HEK293T (cell line): ENCODE data around the gene PNPLA8.
"Not testable (repeated sequence)": the region's sequence is repeated elsewhere in the genome, so short reads cannot be mapped to it uniquely, and the experiment has no call there.

ENCODE experiments used
- CTCF ChIA-PET: fragments of 350-600 bp; formaldehyde crosslinking; extraction: SDS; loops from one replicate; lab custom pipeline; 2021; ENCODE audit warnings: antibody characterized with exemption, inconsistent platforms; lab: Yijun Ruan, JAX
- POLR2A ChIA-PET: fragments of 350-600 bp; formaldehyde crosslinking; extraction: SDS; loops from one replicate; lab custom pipeline; 2020; ENCODE audit warnings: antibody characterized with exemption, inconsistent platforms; lab: Yijun Ruan, JAX
- DNase-seq: peaks from one replicate; pipeline ENCODE4 v3.0.0; 2012; ENCODE audit warnings: mixed read lengths; ENCODE audit errors: extremely low spot score
- ARNT ChIP-seq: fragments of 450-650 bp; IDR thresholded peaks from 2 replicates; pipeline ENCODE4 v1.6.1; 2017; ENCODE audit warnings: mild to moderate bottlenecking
- BHLHE40 ChIP-seq: fragments of 450-650 bp; IDR thresholded peaks from 2 replicates; pipeline ENCODE4 v1.6.1; 2016; ENCODE audit warnings: mild to moderate bottlenecking, moderate library complexity, borderline replicate concordance
- CTBP1 ChIP-seq: fragments of 450-650 bp; IDR thresholded peaks from 2 replicates; pipeline ENCODE4 v1.6.1; 2016; ENCODE audit warnings: borderline replicate concordance
- ELF4 ChIP-seq: fragments of 450-650 bp; IDR thresholded peaks from 2 replicates; pipeline ENCODE4 v1.6.1; 2017; ENCODE audit warnings: antibody characterized with exemption
- FOXA1 ChIP-seq: fragments of 450-650 bp; IDR thresholded peaks from 2 replicates; pipeline ENCODE4 v1.6.1; 2016; ENCODE audit warnings: mild to moderate bottlenecking
- FOXK2 ChIP-seq: fragments of 450-650 bp; IDR thresholded peaks from 2 replicates; pipeline ENCODE4 v1.6.1; 2016; ENCODE audit warnings: mild to moderate bottlenecking
- FOXM1 ChIP-seq: fragments of 450-650 bp; IDR thresholded peaks from 2 replicates; pipeline ENCODE4 v1.6.1; 2017; ENCODE audit warnings: mild to moderate bottlenecking, borderline replicate concordance
- HDGF ChIP-seq: fragments of 450-650 bp; IDR thresholded peaks from 2 replicates; pipeline ENCODE4 v1.6.1; 2017; ENCODE audit warnings: antibody characterized with exemption, borderline replicate concordance
- L3MBTL2 ChIP-seq: fragments of 450-650 bp; conservative IDR thresholded peaks from 2 replicates; pipeline ENCODE4 v1.6.1; 2016; ENCODE audit warnings: mild to moderate bottlenecking
- LEF1 ChIP-seq: fragments of 450-650 bp; IDR thresholded peaks from 2 replicates; pipeline ENCODE4 v1.6.1; 2017; ENCODE audit warnings: mild to moderate bottlenecking, borderline replicate concordance
- NFRKB ChIP-seq: fragments of 450-650 bp; IDR thresholded peaks from 2 replicates; pipeline ENCODE4 v1.6.1; 2016; ENCODE audit warnings: mild to moderate bottlenecking, moderate library complexity
- PKNOX1 ChIP-seq: fragments of 450-650 bp; IDR thresholded peaks from 2 replicates; pipeline ENCODE4 v1.6.1; 2016
- SP1 ChIP-seq: fragments of 450-650 bp; IDR thresholded peaks from 2 replicates; pipeline ENCODE4 v1.6.1; 2017
- SUZ12 ChIP-seq: fragments of 450-650 bp; IDR thresholded peaks from 2 replicates; pipeline ENCODE4 v1.6.1; 2016; ENCODE audit warnings: mild to moderate bottlenecking
- TARDBP ChIP-seq: fragments of 450-650 bp; IDR thresholded peaks from 2 replicates; pipeline ENCODE4 v1.6.1; 2016
- ZNF384 ChIP-seq: fragments of 450-650 bp; IDR thresholded peaks from 2 replicates; pipeline ENCODE4 v1.6.1; 2016

PNPLA8 gene

DNA sequence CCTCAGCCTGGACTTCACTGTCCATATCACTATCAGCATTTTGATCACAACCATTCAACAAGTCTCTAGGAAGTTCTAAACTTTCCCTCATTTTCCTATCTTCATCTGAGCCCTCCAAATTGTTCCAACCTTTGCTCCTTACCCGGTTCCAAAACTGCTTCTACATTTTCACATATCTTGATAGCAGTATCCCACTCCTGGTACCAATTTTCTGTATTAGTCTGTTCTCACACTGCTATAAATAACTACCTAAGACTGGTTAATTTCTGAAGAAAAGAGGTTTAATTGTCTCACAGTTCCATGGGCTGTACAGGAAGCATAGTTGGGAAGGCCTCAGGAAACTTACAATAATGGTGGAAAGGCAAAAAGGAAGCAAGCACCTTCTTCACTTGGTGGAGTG is 31.7 kb upstream of the PNPLA8 start:
- ChIA-PET CTCF (no interaction called here), POLR2A (no interaction called here)
- DNase-seq = no peak
- TF ChIP-seq CTBP1 (no peak), FOXM1 (no peak), L3MBTL2 (no peak), TARDBP (no peak), FOXA1 (no peak), LEF1 (no peak), BHLHE40 (no peak), SUZ12 (no peak)

DNA sequence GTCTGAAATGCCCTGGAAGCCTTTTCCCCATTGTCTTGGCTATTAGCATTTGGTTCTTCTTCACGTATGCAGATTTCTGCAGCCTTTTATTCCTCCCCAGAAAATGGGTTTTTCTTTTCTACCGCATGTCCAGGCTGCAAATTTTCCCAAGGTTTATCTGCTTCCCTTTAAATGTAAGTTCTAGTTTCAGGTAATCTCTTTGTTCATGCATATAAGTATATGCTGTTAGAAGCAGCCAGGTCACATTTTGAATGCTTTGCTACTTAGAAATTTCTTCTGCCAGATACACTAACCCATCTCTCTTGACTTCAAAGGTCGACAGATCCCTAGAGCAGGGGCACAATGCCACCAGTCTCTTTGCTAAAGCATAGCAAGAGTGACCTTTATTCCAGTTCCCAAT is 31.3 kb upstream of the PNPLA8 start:
- no peak for TF ChIP-seq SP1
- no peak for TF ChIP-seq BHLHE40
- TF ChIP-seq LEF1 = no peak
- TF ChIP-seq ZNF384 = no peak
- no peak for TF ChIP-seq NFRKB
- no peak for TF ChIP-seq SUZ12
- TF ChIP-seq CTBP1 = no peak
- TF ChIP-seq ELF4 = no peak
- TF ChIP-seq PKNOX1 = no peak
- TF ChIP-seq FOXA1 = no peak
- TF ChIP-seq ARNT = no peak
- ChIA-PET POLR2A (no interaction called here), CTCF (no interaction called here)
- DNase-seq = no peak

- POLR2A ChIA-PET, DNase-seq, CTCF ChIA-PET: not testable (repeated sequence)
Measured at GRCh38 chr7:108556665-108557064, 30.7 kb upstream of the PNPLA8 start.

- DNase-seq, CTCF ChIA-PET: not testable (repeated sequence)
- POLR2A ChIA-PET = interaction anchor here (2.2 kb wide), 1 partner anchor 22 kb away, joined by 11 read pairs; the partner anchor contains the start of gene PNPLA8
Measured at GRCh38 chr7:108548141-108548896, 22.4 kb upstream of the PNPLA8 start.

GRCh38 chr7:108541478-108541877 is 15.5 kb upstream of the PNPLA8 start:
- DNase-seq = no peak
- no peak for TF ChIP-seq FOXM1
- CTCF ChIA-PET = no interaction called here
- POLR2A ChIA-PET = interaction anchor here (1.7 kb wide), 1 partner anchor 16 kb away, joined by 3 read pairs; the partner anchor contains the start of gene PNPLA8

GRCh38 chr7:108538685-108539084 is 12.8 kb upstream of the PNPLA8 start:
- POLR2A ChIA-PET = not testable (repeated sequence)

GRCh38 chr7:108538236-108538635 is 12.3 kb upstream of the PNPLA8 start:
- CTCF ChIA-PET, DNase-seq: not testable (repeated sequence)
- POLR2A ChIA-PET = interaction anchor here (1.9 kb wide), 1 partner anchor 13 kb away, joined by 8 read pairs; the partner anchor contains the start of gene PNPLA8

More at GRCh38 chr7:108538685-108539084, 12.8 kb upstream of the PNPLA8 start:
- DNase-seq, CTCF ChIA-PET: not testable (repeated sequence)

DNA sequence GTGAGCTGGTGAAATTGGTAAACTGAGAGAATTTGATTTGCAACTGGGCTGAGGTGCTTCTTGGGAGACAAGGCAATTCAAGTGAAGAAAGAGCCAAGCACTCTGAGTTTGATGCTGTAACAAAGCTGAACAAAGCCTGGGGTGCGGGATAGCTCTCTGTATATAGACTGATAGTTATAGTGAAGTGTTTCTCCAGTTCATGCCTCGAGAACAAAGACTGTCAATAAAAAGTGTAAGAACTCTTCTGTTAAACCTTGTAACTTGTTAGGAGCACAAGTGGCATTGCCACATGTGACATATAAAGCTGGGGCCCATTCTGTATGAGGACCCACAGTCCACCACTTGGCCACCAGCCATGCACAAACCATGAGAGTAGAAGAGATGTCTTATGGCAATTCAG is 11.3 kb upstream of the PNPLA8 start:
- POLR2A ChIA-PET = interaction anchor here (1.9 kb wide), 1 partner anchor 12 kb away, joined by 8 read pairs; the partner anchor contains the start of gene PNPLA8
- no peak for TF ChIP-seq BHLHE40
- no peak for TF ChIP-seq ARNT
- TF ChIP-seq FOXM1 = no peak
- no peak for TF ChIP-seq TARDBP
- TF ChIP-seq NFRKB = no peak
- TF ChIP-seq FOXA1 = no peak
- no peak for TF ChIP-seq SUZ12
- TF ChIP-seq ELF4 = no peak
- no peak for TF ChIP-seq HDGF
- TF ChIP-seq SP1 = no peak
- TF ChIP-seq FOXK2 = no peak
- no peak for TF ChIP-seq ZNF384
- no peak for TF ChIP-seq CTBP1
- TF ChIP-seq L3MBTL2 = no peak
- no peak for TF ChIP-seq PKNOX1
- CTCF ChIA-PET = no interaction called here
- DNase-seq = no peak
